Activated CD4-positive, alpha-beta T cell treated with anti-CD3 and anti-CD28 coated beads, Interleukin-10, Interleukin-2, amounts not matched to agents 100 ng/mL and 50 ng/mL, durations not matched to agents 16 hours and 8 hours (primary cell): ENCODE measurements around the gene MTCH2.

Experiments used
- DNase-seq: peaks from one replicate; pipeline ENCODE4 v3.0.0-alpha.2; 2020

Gene MTCH2

GRCh38 chr11:47589118-47589517, 53.2 kb downstream of the MTCH2 start:
- DNase-seq: no peak

- DNase-seq: no peak
Measured at GRCh38 chr11:47587723-47588326, 54.5 kb downstream of the MTCH2 start.

DNA sequence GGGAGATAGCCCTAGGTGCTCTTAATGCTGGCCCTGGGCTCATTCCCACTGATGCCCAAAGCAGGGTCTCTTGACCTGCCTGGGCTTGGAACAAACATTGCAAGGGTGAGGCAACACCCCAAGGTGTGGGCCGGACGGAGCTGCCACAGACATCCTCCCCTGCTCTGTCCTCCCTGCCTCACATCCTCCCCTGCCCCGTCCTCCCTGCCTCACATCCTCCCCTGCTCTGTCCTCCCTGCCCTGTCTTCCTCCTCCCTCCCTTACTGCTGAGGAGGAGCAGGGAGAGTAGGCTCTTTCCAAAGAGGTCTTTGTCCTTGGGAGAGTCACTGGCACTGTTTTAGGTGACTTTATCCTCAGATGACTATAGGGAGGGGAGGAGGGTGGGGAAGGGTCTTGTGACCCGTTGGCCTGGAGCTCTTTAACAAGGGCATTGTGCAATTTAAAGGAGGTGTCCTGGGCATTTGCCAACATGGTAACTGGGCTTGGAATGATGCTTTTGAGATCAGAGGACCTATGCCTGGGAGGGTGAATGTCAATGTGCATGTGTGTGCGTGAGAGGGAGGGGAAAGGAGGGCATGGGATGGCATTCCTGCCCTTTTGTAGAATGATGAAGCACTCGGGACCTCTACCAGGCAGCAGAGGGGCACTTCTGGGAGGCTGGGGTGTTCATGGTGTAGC, 55.2 kb downstream of the MTCH2 start:
- DNase-seq: no peak

GRCh38 chr11:47586098-47586855, 56.1 kb downstream of the MTCH2 start, which contains the start of gene FAM180B:
Gene FAM180B, plus strand, starts transcription at chr11:47586678. Its CDS starts 91 bp downstream, at chr11:47586769.
- no peak for DNase-seq

- DNase-seq: no peak
Measured at GRCh38 chr11:47583844-47584243, 58.5 kb downstream of the MTCH2 start.

- DNase-seq: peak; percentile 92
Measured at GRCh38 chr11:47578524-47579494, 63.5 kb downstream of the MTCH2 start, which contains the start of the genes KBTBD4 and NDUFS3. Gene KBTBD4, minus strand, starts transcription at chr11:47578970. Its CDS starts 19 bp downstream, at chr11:47578951. Gene NDUFS3, plus strand, starts transcription at chr11:47579074. Its CDS starts 18 bp downstream, at chr11:47579092.

- DNase-seq: no peak
Measured at GRCh38 chr11:47577460-47578041, 64.8 kb downstream of the MTCH2 start.

- no peak for DNase-seq
Measured at GRCh38 chr11:47573321-47573720, 69.0 kb downstream of the MTCH2 start.

GRCh38 chr11:47572715-47573255, 69.6 kb downstream of the MTCH2 start:
- DNase-seq: no peak

GRCh38 chr11:47571895-47572294, 70.5 kb downstream of the MTCH2 start:
- DNase-seq: no peak

GRCh38 chr11:47571357-47571729, 71.0 kb downstream of the MTCH2 start:
- no peak for DNase-seq

DNA sequence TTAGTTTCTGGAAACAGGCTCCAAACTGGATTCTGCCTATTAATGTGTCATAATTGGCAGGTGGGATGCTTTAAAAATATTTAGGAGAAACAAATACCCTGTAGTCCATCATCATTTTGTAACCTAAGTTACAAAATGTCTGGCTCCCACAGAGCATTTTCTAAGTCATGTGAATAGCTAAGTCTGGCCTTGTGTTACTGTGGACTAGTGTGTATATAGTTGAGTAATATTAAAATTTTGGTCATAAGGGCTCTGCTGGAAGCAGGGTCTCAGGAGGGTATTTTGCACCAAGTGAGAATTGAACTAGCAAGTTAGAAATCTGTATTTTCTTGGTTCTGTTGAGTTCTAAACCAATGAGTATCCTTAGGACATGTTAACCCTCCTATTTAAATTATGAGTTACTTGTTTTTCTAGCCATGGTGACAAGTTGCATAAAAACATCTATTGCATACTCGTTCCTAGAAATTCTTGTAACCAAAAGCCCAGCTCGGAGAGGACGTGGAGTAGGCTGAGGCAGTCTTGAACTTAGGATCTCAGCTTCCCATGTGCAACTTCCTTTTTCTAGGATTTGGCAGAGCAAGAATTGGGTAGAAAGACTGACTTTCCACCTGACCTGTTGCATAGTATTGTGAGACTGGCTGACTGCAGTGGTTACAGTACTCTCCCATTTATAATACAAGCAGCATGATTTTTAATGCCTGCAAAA, 71.6 kb downstream of the MTCH2 start:
- DNase-seq: no peak

GRCh38 chr11:47569646-47570045, 72.7 kb downstream of the MTCH2 start:
- no peak for DNase-seq
